ENCODE data around the gene MRPS9. TPM values are rescaled to one million over a fixed set of nuclear protein-coding genes. Genes with fewer than 3 reads are reported as not detected.

Gene MRPS9
- total RNA-seq, 2 experiments from 2014 or later, result 7.3 to 9.2 TPM

- ATAC-seq (ENCODE audit: poor library complexity), result no peak
- no peaks in the 10 kb centered on the region for H3K27me3 Mint-ChIP-seq
- CTCF ChIA-PET, result no interaction called here
- peaks cover 70% of the 10 kb centered on the region for H3K36me3 Mint-ChIP-seq (ENCODE audit: low read depth)
- H3K27ac Mint-ChIP-seq, result no peak overlapping the region
- TF ChIP-seq CTCF (IDR thresholded peaks at IDR 0.05), result no peak
- no peaks in the 10 kb centered on the region for H3K4me1 ChIP-seq (ENCODE audit: insufficient read depth, low read length)
- H3K9me3 Mint-ChIP-seq, result no peaks in the 10 kb centered on the region
- DNase-seq, result no peak
- H3K36me3 ChIP-seq (ENCODE audit: insufficient read depth, low read length), result peaks cover 7% of the 10 kb centered on the region
- intact Hi-C loops (cut with DNase I, micrococcal nuclease), result no loop called here
- peaks cover 30% of the 10 kb centered on the region for H3K4me1 Mint-ChIP-seq (ENCODE audit: low read depth)
- H3K27me3 ChIP-seq (ENCODE audit: control insufficient read depth in 1 of 2, insufficient read depth in 2 of 2, low read length in 2 of 2), result no peaks in the 10 kb centered on the region
- H3K27ac ChIP-seq (ENCODE audit: low read depth in 1 of 2, low read length in 2 of 2), result no peak overlapping the region
- H3K4me3 ChIP-seq (ENCODE audit: low read length), result no peak overlapping the region
- H3K9me3 ChIP-seq (ENCODE audit: control insufficient read depth in 1 of 2, insufficient read depth in 1 of 2, low read length in 2 of 2), result no peaks in the 10 kb centered on the region
- POLR2A ChIA-PET, result no interaction called here
- no peak overlapping the region for H3K4me3 Mint-ChIP-seq
These were observed 23.7 kb downstream of the MRPS9 start for GRCh38 chr2:105061560-105061959.

DNA sequence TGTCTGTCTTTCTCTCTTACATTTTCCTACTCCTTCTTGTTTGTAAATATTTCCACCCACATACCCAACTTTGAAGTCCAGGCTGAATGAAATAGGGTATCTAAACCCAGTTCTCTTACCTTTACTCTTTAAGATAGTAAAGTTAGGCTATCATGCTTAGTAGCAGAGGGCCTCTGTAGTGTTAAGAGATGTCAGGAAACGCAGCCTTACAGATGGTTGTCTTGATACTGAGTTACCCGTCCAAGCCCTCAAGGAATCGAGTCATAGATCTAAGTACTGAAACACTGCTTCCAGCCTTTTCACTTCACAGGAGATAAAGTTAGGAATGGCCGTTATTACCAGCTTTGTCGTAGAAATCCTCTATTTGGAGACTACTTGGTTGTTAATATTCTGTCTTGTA, 24.3 kb downstream of the MRPS9 start:
- DNase-seq (no peak), ATAC-seq (ENCODE audit: poor library complexity) (no peak)
- H3K4me1 ChIP-seq (ENCODE audit: insufficient read depth, low read length), result no peaks in the 10 kb centered on the region
- no peaks in the 10 kb centered on the region for H3K9me3 Mint-ChIP-seq
- H3K36me3 Mint-ChIP-seq (ENCODE audit: low read depth), result peaks cover 74% of the 10 kb centered on the region
- H3K4me3 ChIP-seq (ENCODE audit: low read length), result no peak overlapping the region
- no peaks in the 10 kb centered on the region for H3K27me3 Mint-ChIP-seq
- intact Hi-C loops (cut with DNase I, micrococcal nuclease), result no loop called here
- no peaks in the 10 kb centered on the region for H3K9me3 ChIP-seq (ENCODE audit: control insufficient read depth in 1 of 2, insufficient read depth in 1 of 2, low read length in 2 of 2)
- H3K27ac Mint-ChIP-seq, result no peak overlapping the region
- ChIA-PET CTCF (no interaction called here), POLR2A (no interaction called here)
- H3K27ac ChIP-seq (ENCODE audit: low read depth in 1 of 2, low read length in 2 of 2), result no peak overlapping the region
- no peak overlapping the region for H3K4me3 Mint-ChIP-seq
- TF ChIP-seq CTCF (IDR thresholded peaks at IDR 0.05), result no peak
- no peaks in the 10 kb centered on the region for H3K27me3 ChIP-seq (ENCODE audit: control insufficient read depth in 1 of 2, insufficient read depth in 2 of 2, low read length in 2 of 2)
- peaks cover 29% of the 10 kb centered on the region for H3K4me1 Mint-ChIP-seq (ENCODE audit: low read depth)
- peaks cover 7% of the 10 kb centered on the region for H3K36me3 ChIP-seq (ENCODE audit: insufficient read depth, low read length)

- CTCF ChIA-PET, result interaction anchor here (1.2 kb wide), 1 partner anchor 11 kb away, joined by 3 read pairs; no protein-coding TSS in a partner anchor
- TF ChIP-seq CTCF (IDR thresholded peaks at IDR 0.05), result no peak
- H3K27ac Mint-ChIP-seq, result no peak overlapping the region
- H3K9me3 ChIP-seq (ENCODE audit: control insufficient read depth in 1 of 2, insufficient read depth in 1 of 2, low read length in 2 of 2), result no peaks in the 10 kb centered on the region
- DNase-seq, result no peak
- POLR2A ChIA-PET, result no interaction called here
- no peak overlapping the region for H3K4me3 ChIP-seq (ENCODE audit: low read length)
- H3K4me1 Mint-ChIP-seq (ENCODE audit: low read depth), result peaks cover 38% of the 10 kb centered on the region
- peaks cover 14% of the 10 kb centered on the region for H3K36me3 ChIP-seq (ENCODE audit: insufficient read depth, low read length)
- no peaks in the 10 kb centered on the region for H3K9me3 Mint-ChIP-seq
- no peaks in the 10 kb centered on the region for H3K27me3 Mint-ChIP-seq
- intact Hi-C loops (cut with DNase I, micrococcal nuclease), result no loop called here
- H3K27me3 ChIP-seq (ENCODE audit: control insufficient read depth in 1 of 2, insufficient read depth in 2 of 2, low read length in 2 of 2), result no peaks in the 10 kb centered on the region
- H3K4me3 Mint-ChIP-seq, result no peak overlapping the region
- peaks cover 73% of the 10 kb centered on the region for H3K36me3 Mint-ChIP-seq (ENCODE audit: low read depth)
- H3K4me1 ChIP-seq (ENCODE audit: insufficient read depth, low read length), result no peaks in the 10 kb centered on the region
- no peak for ATAC-seq (ENCODE audit: poor library complexity)
- H3K27ac ChIP-seq (ENCODE audit: low read depth in 1 of 2, low read length in 2 of 2), result no peak overlapping the region
These were observed 30.5 kb downstream of the MRPS9 start for GRCh38 chr2:105068387-105068786.

Measured in CD4-positive, alpha-beta T cell (primary cell).